GM12878 (cell line): ENCODE measurements around the gene SAAL1. TPM values are rescaled to one million over a fixed set of nuclear protein-coding genes. Genes with fewer than 3 reads are reported as not detected.

Experiments used
- ATAC-seq: fragments of 200-7000 bp; cut with Tn5 transposase; 3 replicates; pipeline ENCODE4 v1.9.1; 2020; ENCODE audit warnings: mild to moderate bottlenecking, moderate library complexity
- BruUV-seq: library from RNA; stranded (reverse); fragments of 400-500 nt; replicated peaks from 2 replicates; lab custom pipeline; 2021; lab: Mats Ljungman, UMichigan
- CTCF ChIA-PET: fragments of 300-600 bp; sonication (Branson Sonifier 250); formaldehyde crosslinking; extraction: SDS; loops from one replicate; lab custom pipeline; 2021; ENCODE audit warnings: inconsistent platforms; lab: Yijun Ruan, JAX
- POLR2A ChIA-PET: fragments of 350-600 bp; formaldehyde crosslinking; extraction: SDS; loops from one replicate; lab custom pipeline; 2021; ENCODE audit warnings: inconsistent platforms; lab: Charles Lee
- RAD21 ChIA-PET: fragments of 300-600 bp; sonication (Branson Sonifier 250); formaldehyde crosslinking; loops from one replicate; lab custom pipeline; 2023; ENCODE audit warnings: antibody characterized with exemption; ENCODE audit not compliant: unreplicated experiment; lab: Charles Lee
- SMC1A ChIA-PET: fragments of 300-600 bp; sonication (Branson Sonifier 250); formaldehyde crosslinking; loops from one replicate; lab custom pipeline; 2023; ENCODE audit not compliant: unreplicated experiment, uncharacterized antibody; lab: Charles Lee
- DNase-seq: peaks from one replicate; pipeline ENCODE4 v3.0.0-alpha.2; 2011; ENCODE audit warnings: low read depth, low spot score
- FAIRE-seq: peaks from 3 replicates; lab custom pipeline; 2011; peaks lifted over from hg19 to GRCh38; lab: Jason Lieb, UNC
- H2AFZ ChIP-seq: 2 replicates; pipeline ENCODE4 v1.6.0; 2011; ENCODE audit warnings: low read depth, low read length, control low read depth; ENCODE audit not compliant: control insufficient read depth
- H3K27ac ChIP-seq: 2 replicates; pipeline ENCODE4 v1.5.1; 2011; ENCODE audit warnings: control low read depth; ENCODE audit not compliant: control insufficient read depth, insufficient read depth
- H3K27me3 ChIP-seq, 2 experiments: replicated peaks in 1 of 2; 2 replicates each; pipeline versions ENCODE4 v1.6.0 to v1.6.1; 2011; ENCODE audit warnings: low read length in 1 of 2; ENCODE audit not compliant: control insufficient read depth in 2 of 2, insufficient read depth in 2 of 2
- H3K36me3 ChIP-seq, 2 experiments: 2 replicates each; pipeline ENCODE4 v1.5.1; 2011; ENCODE audit warnings: low read length in 1 of 2; ENCODE audit not compliant: control insufficient read depth in 2 of 2, insufficient read depth in 2 of 2
- H3K4me1 ChIP-seq: 2 replicates; pipeline ENCODE4 v1.6.1; 2011; ENCODE audit warnings: mild to moderate bottlenecking, low read length, moderate library complexity, mixed read lengths; ENCODE audit not compliant: control insufficient read depth, insufficient read depth
- H3K4me2 ChIP-seq: 2 replicates; pipeline ENCODE4 v1.6.0; 2011; ENCODE audit warnings: control low read depth; ENCODE audit not compliant: control insufficient read depth, insufficient read depth
- H3K4me3 ChIP-seq: fragments of 200-600 bp; sonication (generic); 2 replicates; pipeline ENCODE4 v1.5.1; 2016
- H3K79me2 ChIP-seq: 2 replicates; pipeline ENCODE4 v1.6.0; 2011; ENCODE audit warnings: low read length; ENCODE audit not compliant: control insufficient read depth, insufficient read depth
- H3K9ac ChIP-seq: 2 replicates; pipeline ENCODE4 v1.8.0; 2011; ENCODE audit warnings: low read length, control low read depth, mixed read lengths; ENCODE audit not compliant: control insufficient read depth, insufficient read depth
- H3K9me3 ChIP-seq: replicated peaks from 3 replicates; pipeline ENCODE4 v1.5.1; 2011; ENCODE audit warnings: mild to moderate bottlenecking, low read length; ENCODE audit not compliant: control insufficient read depth, insufficient read depth
- H4K20me1 ChIP-seq: 2 replicates; pipeline ENCODE4 v1.6.0; 2011; ENCODE audit not compliant: control insufficient read depth, insufficient read depth
- MLLT1 ChIP-seq: fragments of 450-650 bp; IDR thresholded peaks from 2 replicates; pipeline ENCODE4 v1.6.1; 2016; ENCODE audit warnings: mild to moderate bottlenecking
- ZNF384 ChIP-seq: IDR thresholded peaks from 2 replicates; pipeline ENCODE4 v1.6.1; 2012; ENCODE audit warnings: low read depth, mild to moderate bottlenecking, low read length, improper control_type of control experiment, borderline replicate concordance
- WGBS: methylation state at CpG from one replicate; pipeline ENCODE4 v1.1.6; 2016; ENCODE audit warnings: low lambda C conversion rate; ENCODE audit not compliant: insufficient replicate concordance, insufficient coverage; ENCODE audit errors: missing lambda C conversion rate; 5-methylcytosine and 5-hydroxymethylcytosine counted together
- in situ Hi-C: fragments of 300-500 bp; cut with MboI; formaldehyde crosslinking; loops from 9 replicates; pipeline ENCODE4 v1.14.3; 2018; ENCODE audit warnings: mixed read lengths
- intact Hi-C: fragments of 100-400 bp; cut with micrococcal nuclease; formaldehyde crosslinking; loops from one replicate; pipeline ENCODE4 v1.14.2; 2022; ENCODE audit not compliant: unreplicated experiment
- polyA plus RNA-seq, 11 experiments: library from polyadenylated mRNA; depleted of rRNA in 4 of 11; unstranded in 6 of 11; stranded (reverse) in 5 of 11; fragments of >200 nt; fragmentation: Nextera tagmentation in 4 of 11; fragmentation: Illumina TruSeq in 1 of 11; extraction: Ambion mirVana in 4 of 11; extraction: Trizol in 1 of 11; gene quantifications; 1 replicate in 1 of 11; 2 replicates in 10 of 11; pipeline versions ENCODE4 v1.2.1 to v1.2.3, GENCODE V29; 2011 to 2016; ENCODE audit warnings: inconsistent platforms in 2 of 11, missing spikeins in 2 of 11, low read depth in 1 of 11
- total RNA-seq, 4 experiments: library from RNA; depleted of rRNA in 3 of 4; stranded (reverse); fragments of >200 nt in 3 of 4; fragmentation: Illumina TruSeq in 1 of 4; extraction: Trizol in 1 of 4; gene quantifications; 2 replicates each; pipeline versions ENCODE4 v1.2.1 to v1.2.3, GENCODE V29; 2013 to 2021

The SAAL1 gene
- total and polyA plus RNA-seq, 10 of the 15 experiments (the other 5 are each of a cell fraction or from before 2014, with no cell fraction given): 26.3 to 59.4 (median 43.8) TPM

- intact Hi-C loops (no loop called here), in situ Hi-C loops (no loop called here)
- no peak; the same call in 2 of the 3 replicates for ATAC-seq
- Histone ChIP-seq H3K9ac (peak overlapping the region; percentile 96), H3K79me2 (peaks cover 20% of the 10 kb centered on the region), H3K36me3 (peaks cover 0 to 10% of the 10 kb centered on the region in 2 experiments; a peak in 1 of 4 replicates), H3K9me3 (no peaks in the 10 kb centered on the region; the same call in 2 of the 3 replicates), H4K20me1 (no peaks in the 10 kb centered on the region), H3K4me1 (peaks cover 4% of the 10 kb centered on the region; the same call in 1 of the 2 replicates), H2AFZ (peak overlapping the region; percentile 84), H3K4me2 (peak overlapping the region; percentile 82), H3K4me3 (peak overlapping the region; percentile 92), H3K27me3 (no peaks in the 10 kb centered on the region), H3K27ac (peak overlapping the region; percentile 68)
- FAIRE-seq: no peak
- ChIA-PET POLR2A (interaction anchor here (0.6 to 0.9 kb wide), 3 partner anchors 30 to 92 kb away, joined by 3 read pairs; partner anchors contain the start of gene SERGEF), RAD21 (interaction anchor here (1.0 to 3.1 kb wide), 7 partner anchors 10 to 114 kb away, joined by 3 to 12 read pairs (median 5); no protein-coding TSS in a partner anchor), CTCF (interaction anchor here (0.7 to 6.4 kb wide), 16 partner anchors 9 to 626 kb away, joined by 3 to 59 read pairs (median 4); no protein-coding TSS in a partner anchor), SMC1A (interaction anchor here (1.1 to 3.3 kb wide), 9 partner anchors 10 to 264 kb away, joined by 3 to 23 read pairs (median 5); no protein-coding TSS in a partner anchor)
- DNase-seq: no peak
- TF ChIP-seq MLLT1 (peak; percentile 32; the same call in 1 of the 2 replicates), ZNF384 (no peak)
- 20% methylated on average over 29 of the region's 29 CpGs for WGBS
- BruUV-seq: TSS peak; percentile 61
Measured at GRCh38 chr11:18105086-18105801, 638 bp downstream of the SAAL1 start.
